ENCODE measurements around the gene HNRNPH2. TPM values are rescaled to one million over a fixed set of nuclear protein-coding genes. Genes with fewer than 3 reads are reported as not detected.

HNRNPH2 gene
- total RNA-seq, 4 donors from 2014 or later: 33.8 to 58.1 (median 43.3) TPM

DNA sequence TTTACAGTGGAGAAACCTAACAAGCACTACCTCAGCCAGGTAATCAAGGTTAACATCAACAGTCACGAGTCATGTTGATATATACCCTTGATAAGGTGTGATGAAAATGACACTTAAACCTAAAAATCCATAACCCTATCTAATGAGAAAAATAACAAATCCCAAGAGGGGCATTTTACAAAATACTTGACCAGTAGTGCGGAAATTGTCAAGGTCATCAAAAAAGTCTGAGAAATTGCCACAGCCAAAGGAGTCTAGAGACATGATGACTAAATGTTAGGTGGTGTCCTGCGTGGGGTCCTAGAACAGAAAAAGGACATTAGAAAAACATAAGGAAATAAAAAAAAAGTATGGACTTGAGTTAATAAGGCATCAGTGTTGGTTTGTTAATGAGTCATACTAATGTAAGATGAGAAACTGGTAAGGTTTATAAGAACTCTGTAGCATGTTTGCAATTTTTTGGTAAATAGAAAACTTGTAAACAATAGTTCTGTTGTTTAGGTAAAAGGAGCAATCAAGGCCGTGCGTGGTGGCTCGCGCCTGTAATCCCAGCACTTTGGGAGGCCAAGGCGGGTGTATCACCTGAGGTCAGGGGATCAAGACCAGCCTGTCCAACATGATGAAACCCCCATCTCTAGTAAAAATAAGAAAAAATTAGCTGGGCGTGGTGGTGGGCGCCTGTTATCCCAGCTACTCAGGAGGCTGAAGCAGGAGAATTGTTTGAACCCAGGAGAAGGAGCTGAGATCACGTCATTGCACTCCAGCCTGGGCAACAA is 14.3 kb upstream of the HNRNPH2 start:
- H3K9me3 ChIP-seq: no peaks in the 10 kb centered on the region
- ATAC-seq (no peak), DNase-seq (no peak)
- no peak overlapping the region for H3K27ac ChIP-seq
- intact Hi-C loops (cut with DNase I; ENCODE audit: low total_unique reads): no loop called here
- H3K4me1 ChIP-seq: no peaks in the 10 kb centered on the region
- no peak overlapping the region for H3K4me3 ChIP-seq
- TF ChIP-seq POLR2A (IDR thresholded peaks at IDR 0.05) (no peak), CTCF (IDR thresholded peaks at IDR 0.05 in 4 of 5, conservative IDR thresholded peaks at IDR 0.05 in 1 of 5) (no peak)
- in situ Hi-C loops (cut with MboI; ENCODE audit: low sequenced_read_pairs in 4 of 4): no loop called here
- no peaks in the 10 kb centered on the region for H3K27me3 ChIP-seq
- peaks cover 0 to 4% of the 10 kb centered on the region in 2 donors for H3K36me3 ChIP-seq

- Histone ChIP-seq H3K4me3 (no peak overlapping the region), H3K27ac (no peak overlapping the region), H3K36me3 (peaks cover 0 to 4% of the 10 kb centered on the region in 2 donors), H3K4me1 (no peaks in the 10 kb centered on the region), H3K27me3 (no peaks in the 10 kb centered on the region), H3K9me3 (no peaks in the 10 kb centered on the region)
- intact Hi-C loops (cut with DNase I; ENCODE audit: low total_unique reads): no loop called here
- DNase-seq: no peak
- in situ Hi-C loops (cut with MboI; ENCODE audit: low sequenced_read_pairs in 4 of 4): no loop called here
- no peak for ATAC-seq
- TF ChIP-seq POLR2A (IDR thresholded peaks at IDR 0.05): no peak
- no peak for TF ChIP-seq CTCF (IDR thresholded peaks at IDR 0.05 in 4 of 5, conservative IDR thresholded peaks at IDR 0.05 in 1 of 5)
Observed at GRCh38 chrX:101394372-101394771, 13.7 kb upstream of the HNRNPH2 start.

- no peaks in the 10 kb centered on the region for H3K27me3 ChIP-seq
- intact Hi-C loops (cut with DNase I; ENCODE audit: low total_unique reads): no loop called here
- TF ChIP-seq POLR2A (IDR thresholded peaks at IDR 0.05): no peak
- no peak for TF ChIP-seq CTCF (IDR thresholded peaks at IDR 0.05 in 4 of 5, conservative IDR thresholded peaks at IDR 0.05 in 1 of 5)
- DNase-seq (no peak), ATAC-seq (peak in 1 of 2 donors; percentile 36)
- H3K4me1 ChIP-seq: no peaks in the 10 kb centered on the region
- H3K36me3 ChIP-seq: peaks cover 0 to 4% of the 10 kb centered on the region in 2 donors
- H3K27ac ChIP-seq: no peak overlapping the region
- in situ Hi-C loops (cut with MboI; ENCODE audit: low sequenced_read_pairs in 4 of 4): no loop called here
- H3K4me3 ChIP-seq: no peak overlapping the region
- no peaks in the 10 kb centered on the region for H3K9me3 ChIP-seq
Observed at GRCh38 chrX:101395789-101396188, 12.2 kb upstream of the HNRNPH2 start.

DNA sequence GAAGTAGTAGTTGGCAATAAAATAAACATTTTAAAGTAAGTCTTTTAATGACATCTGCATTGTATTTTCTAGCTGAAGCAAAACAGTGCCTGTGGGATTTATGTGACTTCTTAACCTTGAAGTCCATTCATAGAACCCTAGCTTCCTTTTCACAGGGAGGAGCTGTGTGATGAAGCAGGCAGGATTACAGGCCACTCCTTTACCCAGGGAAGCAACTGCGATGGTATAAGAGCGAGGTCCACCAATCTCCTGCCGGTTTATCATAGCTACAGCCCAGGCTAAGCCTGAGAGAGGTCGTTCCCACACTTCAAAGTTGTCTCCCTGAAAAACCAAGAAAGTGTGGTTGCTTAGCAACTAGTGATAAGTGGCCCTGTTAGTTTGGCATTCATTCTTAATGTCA is 10.2 kb upstream of the HNRNPH2 start:
- DNase-seq (no peak), ATAC-seq (no peak)
- Histone ChIP-seq H3K27me3 (no peaks in the 10 kb centered on the region), H3K4me3 (no peak overlapping the region), H3K9me3 (no peaks in the 10 kb centered on the region), H3K27ac (no peak overlapping the region), H3K4me1 (no peaks in the 10 kb centered on the region), H3K36me3 (peaks cover 0 to 4% of the 10 kb centered on the region in 2 donors)
- intact Hi-C loops (cut with DNase I; ENCODE audit: low total_unique reads) (no loop called here), in situ Hi-C loops (cut with MboI; ENCODE audit: low sequenced_read_pairs in 4 of 4) (no loop called here)
- TF ChIP-seq POLR2A (IDR thresholded peaks at IDR 0.05) (no peak), CTCF (IDR thresholded peaks at IDR 0.05 in 4 of 5, conservative IDR thresholded peaks at IDR 0.05 in 1 of 5) (no peak)
